ENCODE results near the gene COQ9.

DNA sequence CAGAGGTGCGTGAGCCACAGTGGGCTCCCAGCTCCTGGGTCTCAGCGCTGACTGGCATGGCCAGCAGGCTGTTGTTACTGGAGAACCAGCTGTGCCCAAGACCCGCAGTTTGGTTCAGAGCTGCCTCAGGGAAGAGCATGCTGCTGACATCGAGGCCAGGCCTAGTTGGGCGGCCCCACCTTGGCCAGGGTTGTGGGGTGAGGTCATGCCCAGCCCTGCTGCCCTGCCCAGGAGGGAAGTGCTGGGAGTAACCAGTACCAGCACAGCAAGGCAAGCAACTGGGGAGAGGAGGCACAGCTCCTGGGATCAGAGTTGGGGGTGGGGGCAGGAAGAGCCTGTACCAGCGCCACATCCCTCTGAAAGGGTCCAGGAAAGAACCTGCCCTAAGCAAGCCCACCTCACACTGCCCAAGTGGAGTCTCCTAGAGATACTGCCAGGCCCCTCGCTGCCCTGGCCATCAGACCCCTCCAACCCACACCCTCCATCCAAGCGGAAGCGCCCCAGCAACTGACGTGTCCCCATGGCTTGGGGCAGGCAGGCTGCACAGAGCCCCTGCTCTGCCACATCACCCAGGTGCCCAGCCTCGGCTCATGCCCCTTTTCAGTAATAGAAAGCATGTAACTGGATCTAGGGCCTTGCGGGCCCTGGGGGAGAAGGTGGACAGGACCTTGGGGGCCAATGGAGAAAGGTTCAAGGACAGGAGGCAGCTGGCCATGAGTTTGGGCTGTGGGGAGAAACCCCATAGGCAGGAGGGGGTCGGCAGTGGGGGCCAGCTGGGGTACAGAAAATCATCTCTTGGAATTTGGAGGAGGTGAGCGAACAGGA lies 38.0 kb downstream of the COQ9 start:
- TF ChIP-seq, protein P1, sequence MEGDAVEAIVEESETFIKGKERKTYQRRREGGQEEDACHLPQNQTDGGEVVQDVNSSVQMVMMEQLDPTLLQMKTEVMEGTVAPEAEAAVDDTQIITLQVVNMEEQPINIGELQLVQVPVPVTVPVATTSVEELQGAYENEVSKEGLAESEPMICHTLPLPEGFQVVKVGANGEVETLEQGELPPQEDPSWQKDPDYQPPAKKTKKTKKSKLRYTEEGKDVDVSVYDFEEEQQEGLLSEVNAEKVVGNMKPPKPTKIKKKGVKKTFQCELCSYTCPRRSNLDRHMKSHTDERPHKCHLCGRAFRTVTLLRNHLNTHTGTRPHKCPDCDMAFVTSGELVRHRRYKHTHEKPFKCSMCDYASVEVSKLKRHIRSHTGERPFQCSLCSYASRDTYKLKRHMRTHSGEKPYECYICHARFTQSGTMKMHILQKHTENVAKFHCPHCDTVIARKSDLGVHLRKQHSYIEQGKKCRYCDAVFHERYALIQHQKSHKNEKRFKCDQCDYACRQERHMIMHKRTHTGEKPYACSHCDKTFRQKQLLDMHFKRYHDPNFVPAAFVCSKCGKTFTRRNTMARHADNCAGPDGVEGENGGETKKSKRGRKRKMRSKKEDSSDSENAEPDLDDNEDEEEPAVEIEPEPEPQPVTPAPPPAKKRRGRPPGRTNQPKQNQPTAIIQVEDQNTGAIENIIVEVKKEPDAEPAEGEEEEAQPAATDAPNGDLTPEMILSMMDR (IDR thresholded peaks at IDR 0.05; ENCODE audit: low read depth, low read length), result no peak
- no peak for TF ChIP-seq POLR2A (IDR thresholded peaks at IDR 0.05; ENCODE audit: extremely low read depth, insufficient read length)
